Stromal cell of bone marrow (primary cell): ENCODE measurements around the gene BCL2L15.

Experiments
- DNase-seq: peaks from one replicate; pipeline ENCODE4 v3.0.0-alpha.2; 2012; ENCODE audit warnings: low read depth

The BCL2L15 gene

DNA sequence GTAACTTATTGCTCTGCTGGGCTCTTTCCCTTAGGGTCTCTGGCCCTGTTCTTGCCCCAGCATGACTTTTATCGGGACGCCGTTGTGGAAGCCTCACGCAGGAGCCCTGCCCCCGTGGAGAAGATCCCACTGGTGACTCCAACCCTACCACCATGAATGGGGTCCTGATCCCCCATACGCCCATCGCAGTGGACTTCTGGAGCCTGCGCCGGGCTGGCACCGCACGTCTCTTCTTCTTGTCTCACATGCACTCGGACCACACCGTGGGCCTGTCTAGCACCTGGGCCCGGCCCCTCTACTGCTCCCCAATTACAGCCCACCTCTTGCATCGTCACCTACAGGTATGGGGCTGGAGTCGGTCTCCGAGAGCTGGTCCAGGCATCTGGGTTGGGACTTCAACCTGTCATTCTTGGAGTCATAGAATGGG, 18.1 kb upstream of the BCL2L15 start:
- no peak for DNase-seq

- peak; percentile 99 for DNase-seq
Measured at GRCh38 chr1:113904674-113905434, 17.5 kb upstream of the BCL2L15 start, which contains the start of the genes AP4B1 and DCLRE1B. AP4B1 (minus strand) TSS chr1:113904799; CDS start chr1:113904717, 82 bp downstream. DCLRE1B (plus strand) TSS chr1:113905326; CDS start chr1:113905587, 261 bp downstream.

DNA sequence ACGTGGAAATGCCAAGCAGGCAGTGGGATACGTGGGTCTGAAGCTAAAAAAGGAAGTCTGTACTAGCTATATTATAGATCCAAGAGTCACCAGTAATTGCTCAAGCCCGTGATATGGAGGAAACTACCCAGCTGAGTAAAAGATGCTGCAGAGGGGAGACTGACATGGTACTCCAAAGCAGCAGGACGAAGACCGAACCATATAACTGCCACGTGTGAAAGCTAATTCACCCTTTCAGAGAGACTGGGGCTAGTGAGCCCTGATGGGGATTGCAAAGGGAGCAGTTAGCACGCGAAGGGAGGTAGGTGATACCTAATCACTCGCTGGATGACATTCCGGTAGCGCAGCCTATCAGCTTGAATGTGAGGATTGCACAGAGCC, 16.9 kb upstream of the BCL2L15 start:
- DNase-seq: no peak

DNA sequence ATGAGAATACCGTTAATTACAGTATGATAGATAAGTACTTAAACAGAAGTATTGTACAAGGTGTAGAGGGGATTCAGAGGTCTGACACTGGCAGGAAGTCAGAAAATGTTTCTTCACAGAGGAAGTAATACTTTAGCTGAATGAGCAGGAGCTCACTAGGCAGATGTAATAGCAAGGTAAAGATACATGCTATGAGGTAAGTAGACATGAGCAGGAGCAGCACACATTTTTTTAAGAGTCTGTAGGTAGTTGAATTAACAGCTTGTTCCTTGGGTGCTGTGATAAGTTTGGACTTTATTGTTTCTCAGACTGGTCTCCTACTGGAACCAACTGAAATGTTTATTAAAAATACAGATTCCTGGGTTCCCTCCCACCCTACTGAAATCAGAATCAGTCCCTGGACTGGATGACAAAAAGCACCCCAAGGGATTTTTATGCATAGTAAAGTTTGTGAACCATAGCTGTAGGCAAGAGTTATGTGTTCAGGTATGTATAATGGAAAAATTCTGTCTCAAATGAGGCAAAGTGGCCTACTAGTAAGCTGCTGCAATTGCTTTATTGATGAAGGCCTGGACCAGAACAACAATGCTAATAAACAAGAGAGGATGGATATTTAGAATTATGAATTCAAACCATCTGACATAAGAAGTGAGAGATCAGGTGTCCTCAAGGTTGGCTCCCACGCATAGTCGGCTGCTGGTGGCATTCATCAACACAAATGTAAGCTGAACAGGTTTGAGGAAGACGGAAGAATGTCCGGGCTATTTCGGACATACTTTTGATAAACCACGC, 16.3 kb upstream of the BCL2L15 start:
- DNase-seq: no peak

GRCh38 chr1:113901191-113901590, 13.8 kb upstream of the BCL2L15 start:
- DNase-seq: no peak

DNA sequence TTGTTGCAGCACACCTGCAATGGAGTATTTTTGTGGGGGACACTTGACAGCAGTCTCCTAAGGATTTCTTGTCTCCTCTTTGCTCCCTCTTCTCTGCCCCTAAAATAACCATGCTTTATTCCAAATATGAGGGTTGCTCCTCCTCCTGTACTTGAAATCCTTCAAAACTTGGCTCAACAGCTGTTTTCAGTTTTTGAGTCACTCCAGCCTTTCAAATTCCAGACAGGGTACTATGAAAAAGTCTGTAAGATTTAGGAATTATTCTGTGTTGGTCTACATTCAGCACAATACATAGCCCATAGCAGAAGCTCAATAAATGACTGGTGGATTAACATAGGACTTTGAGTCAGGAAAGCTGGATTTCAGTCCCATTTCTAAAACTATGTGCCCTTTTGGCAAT, 11.7 kb upstream of the BCL2L15 start:
- DNase-seq: no peak

DNA sequence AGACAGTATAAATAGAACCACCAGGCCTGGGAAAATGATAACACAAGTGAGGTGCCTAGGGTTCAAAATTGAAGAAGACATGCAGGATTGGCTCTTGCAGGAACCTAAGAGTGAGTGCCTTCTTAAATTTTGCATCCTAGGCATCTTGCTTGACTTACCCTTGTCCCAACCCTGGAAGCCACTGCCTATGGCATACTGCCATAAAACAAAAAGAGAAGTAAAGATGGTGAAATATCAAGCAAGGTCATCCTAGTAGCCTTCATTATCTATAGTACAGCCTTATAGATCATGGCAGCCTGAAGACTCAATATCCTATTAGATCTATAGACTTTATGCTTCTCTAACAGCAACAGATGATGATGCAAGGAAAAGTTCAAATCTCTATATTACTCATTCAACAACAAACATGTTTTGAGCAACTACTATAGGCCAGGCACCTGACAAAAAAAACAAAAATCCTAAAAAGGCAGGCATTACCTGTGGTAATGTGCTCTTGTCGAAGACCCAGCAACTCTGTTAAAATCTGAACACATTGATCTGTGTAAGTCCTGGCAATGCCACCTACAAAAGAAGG, 10.9 kb upstream of the BCL2L15 start:
- DNase-seq: no peak

GRCh38 chr1:113895961-113896360, 8.6 kb upstream of the BCL2L15 start:
- DNase-seq: no peak

DNA sequence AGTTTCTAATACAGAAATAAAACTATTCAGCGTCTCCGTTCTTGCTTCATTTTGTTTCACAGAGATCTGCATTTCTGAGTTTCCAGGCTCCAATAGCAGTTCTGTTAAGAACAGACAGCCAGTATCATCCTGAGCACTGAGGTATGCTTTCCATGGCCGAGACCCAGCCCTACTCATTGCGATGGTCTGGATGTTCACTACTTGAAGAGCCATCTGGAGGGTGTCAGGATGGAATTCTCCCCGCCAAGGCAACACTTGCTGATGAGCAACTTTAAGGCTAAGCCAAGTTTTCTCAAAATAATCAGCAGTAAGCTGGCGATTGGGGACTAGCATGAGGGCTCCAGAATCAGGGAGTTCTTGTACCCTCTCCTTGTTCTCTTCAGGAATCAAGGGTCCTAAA, 7.7 kb upstream of the BCL2L15 start:
- no peak for DNase-seq

- no peak for DNase-seq
Measured at GRCh38 chr1:113893267-113893666, 5.9 kb upstream of the BCL2L15 start.

GRCh38 chr1:113891631-113892220, 4.3 kb upstream of the BCL2L15 start:
- DNase-seq: no peak

GRCh38 chr1:113890816-113891215, 3.4 kb upstream of the BCL2L15 start:
- DNase-seq: no peak

- DNase-seq: no peak
Measured at GRCh38 chr1:113886417-113887401, 672 bp downstream of the BCL2L15 start.

DNA sequence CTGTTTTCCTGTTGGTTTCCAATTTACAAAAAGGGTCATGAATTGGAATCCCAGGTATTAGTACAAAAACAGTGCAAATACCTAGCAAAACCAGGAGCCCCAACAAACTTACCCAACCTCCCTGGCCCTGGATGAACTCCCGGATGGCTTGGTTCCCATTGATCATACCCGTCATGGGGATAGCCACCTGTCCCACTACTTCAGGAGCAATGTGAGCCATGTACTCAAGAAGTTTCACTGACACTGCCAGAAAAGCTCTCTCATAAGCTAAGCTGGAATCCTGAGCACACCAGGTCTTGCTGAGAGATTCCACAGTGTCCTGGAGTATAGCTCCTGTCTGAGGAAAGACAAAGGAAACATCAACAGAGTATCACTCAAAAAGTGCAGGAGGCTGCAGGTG, 5.7 kb downstream of the BCL2L15 start:
- DNase-seq: no peak

GRCh38 chr1:113879739-113880038, 7.7 kb downstream of the BCL2L15 start:
- DNase-seq: no peak

DNA sequence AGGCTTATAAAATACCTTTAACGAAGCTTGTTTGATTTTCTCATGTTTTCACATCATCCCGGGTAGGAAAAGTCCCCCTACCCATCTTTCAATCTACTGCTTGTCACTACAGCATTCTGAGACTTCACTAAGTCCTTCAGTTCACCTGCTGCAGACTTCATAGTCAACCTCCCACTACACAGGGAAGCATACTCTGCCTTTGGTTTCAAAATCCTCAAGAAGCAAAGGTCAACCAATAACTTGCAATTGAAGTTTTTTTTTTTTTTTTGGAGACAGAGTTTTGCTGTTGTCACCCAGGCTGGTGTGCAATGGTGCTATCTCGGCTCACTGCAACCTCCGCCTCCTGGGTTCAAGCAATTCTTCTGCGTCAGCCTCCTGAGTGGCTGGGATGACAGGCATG, 11.2 kb downstream of the BCL2L15 start:
- DNase-seq: no peak

- no peak for DNase-seq
Measured at GRCh38 chr1:113875714-113876113, 11.7 kb downstream of the BCL2L15 start.

DNA sequence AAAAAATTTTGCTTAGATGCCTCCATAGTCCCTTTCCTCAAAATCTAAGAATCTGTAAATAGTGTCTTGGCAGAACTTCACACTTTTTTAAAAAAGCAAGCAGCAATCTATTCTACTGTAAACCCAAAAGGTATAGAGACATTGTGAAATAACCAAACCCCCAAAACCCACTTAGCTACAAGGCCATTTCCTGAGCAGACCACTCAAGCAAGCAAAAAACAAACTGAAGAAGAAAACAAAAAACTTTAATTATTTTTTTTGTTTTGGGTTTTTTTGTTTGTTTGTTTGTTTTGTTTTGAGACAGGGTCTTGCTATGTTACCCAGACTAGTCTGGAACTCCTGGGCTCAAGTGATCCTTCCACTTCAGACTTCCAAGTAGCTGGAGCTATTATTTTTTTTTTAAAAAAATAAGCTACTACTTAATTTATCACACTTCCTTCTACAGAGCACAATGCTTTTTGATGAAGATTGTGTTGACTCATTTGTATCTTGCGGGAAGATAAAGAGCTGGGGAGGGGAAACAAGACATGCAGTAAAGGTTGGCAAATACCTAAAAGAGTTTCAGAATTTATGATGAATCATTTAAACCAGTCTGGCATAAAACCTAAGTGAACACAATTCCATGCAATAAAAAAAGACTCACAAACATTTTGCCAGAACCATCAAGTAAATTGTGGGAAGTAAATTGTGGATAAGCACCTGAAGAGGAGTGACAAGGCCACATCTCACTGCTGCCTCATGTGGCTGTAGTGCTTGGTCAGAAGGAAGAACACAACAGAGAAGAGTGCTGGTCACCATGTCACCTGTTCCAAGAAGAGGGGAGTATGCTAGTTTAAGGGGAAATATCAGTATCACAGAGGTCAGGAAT, 13.1 kb downstream of the BCL2L15 start:
- DNase-seq: no peak

GRCh38 chr1:113872219-113872935, 15.0 kb downstream of the BCL2L15 start:
- no peak for DNase-seq

DNA sequence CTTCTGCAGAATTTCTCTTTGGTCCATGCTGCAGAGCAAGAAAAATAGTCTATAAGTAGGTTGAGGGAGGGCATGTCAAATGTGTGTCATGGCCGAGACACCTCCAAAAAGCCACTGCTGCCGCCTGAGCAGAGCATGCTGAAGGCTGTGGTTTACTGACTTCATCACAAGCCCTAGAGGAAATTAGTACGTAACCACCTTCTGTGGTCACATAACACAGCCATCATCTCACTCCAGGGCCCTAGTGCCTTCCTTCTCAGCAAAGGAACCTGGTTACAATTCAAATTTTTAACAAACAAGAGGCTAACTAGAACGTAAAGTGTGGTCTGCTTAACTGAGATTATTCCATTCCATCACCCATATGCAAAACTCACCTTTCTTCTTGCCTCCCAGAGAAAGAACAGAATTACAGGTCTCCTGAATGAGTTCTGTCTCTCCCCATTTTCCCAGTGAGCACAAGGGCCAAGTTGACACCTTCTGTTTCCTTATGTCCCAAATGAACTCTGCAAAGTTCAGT, 15.7 kb downstream of the BCL2L15 start, which contains the start of gene PTPN22:
TSS of gene PTPN22 (minus strand) at position 116 of the 517 bp plus-strand sequence.
- DNase-seq: peak; percentile 74
